Upper lobe of left lung (tissue), 6 donors: ENCODE measurements around the gene CLEC4C. TPM values are rescaled to one million over a fixed set of nuclear protein-coding genes. Genes with fewer than 3 reads are reported as not detected.

Experiments
- ATAC-seq, 2 donors: fragments of 200-7000 bp; cut with Tn5 transposase; one replicate each; pipeline ENCODE4 v1.9.1; 2022; ENCODE audit warnings: mild to moderate bottlenecking in 2 of 2, moderate library complexity in 2 of 2; ENCODE audit not compliant: low FRiP score in 2 of 2
- DNase-seq, 2 donors: peaks; one replicate each; pipeline ENCODE4 v3.0.0-alpha.2; 2019 to 2020
- H3K27ac ChIP-seq, 4 donors: fragments of 200-600 bp; sonication (generic); one replicate each; pipeline ENCODE4 v1.5.1; 2016 to 2019
- H3K27me3 ChIP-seq, 4 donors: fragments of 200-600 bp; sonication (generic); one replicate each; pipeline ENCODE4 v1.5.1; 2017 to 2019
- H3K36me3 ChIP-seq, 4 donors: fragments of 200-600 bp; sonication (generic); one replicate each; pipeline ENCODE4 v1.5.1; 2016 to 2019
- H3K4me1 ChIP-seq, 4 donors: fragments of 200-600 bp; sonication (generic); one replicate each; pipeline ENCODE4 v1.5.1; 2018 to 2019
- H3K4me3 ChIP-seq, 4 donors: fragments of 200-600 bp; sonication (generic); one replicate each; pipeline ENCODE4 v1.5.1; 2017 to 2019; ENCODE audit warnings: mild to moderate bottlenecking in 2 of 4, moderate library complexity in 1 of 4
- H3K9me3 ChIP-seq, 4 donors: fragments of 200-600 bp; sonication (generic); one replicate each; pipeline ENCODE4 v1.5.1; 2018 to 2019
- CTCF ChIP-seq, 6 experiments: fragments of 450-650 bp in 4 of 6; fragments of 200-600 bp in 2 of 6; sonication (generic) in 2 of 6; IDR thresholded peaks; one replicate each; pipeline ENCODE4 v1.5.1; 2016 to 2019; ENCODE audit warnings: antibody characterized with exemption in 6 of 6
- EP300 ChIP-seq, 4 donors: sonication (generic); formaldehyde crosslinking; IDR thresholded peaks; one replicate each; pipeline ENCODE4 v1.5.1; 2017; ENCODE audit warnings: antibody characterized with exemption in 4 of 4, control low read depth in 2 of 4
- POLR2A ChIP-seq, 4 donors: fragments of 450-650 bp; IDR thresholded peaks; one replicate each; pipeline ENCODE4 v1.5.1; 2016 to 2017; ENCODE audit warnings: antibody characterized with exemption in 4 of 4, mild to moderate bottlenecking in 2 of 4
- POLR2AphosphoS5 ChIP-seq, 2 donors: sonication (generic); formaldehyde crosslinking; IDR thresholded peaks; one replicate each; pipeline ENCODE4 v1.5.1; 2017; ENCODE audit warnings: antibody characterized with exemption in 2 of 2
- WGBS, 2 donors: methylation state at CpG; one replicate each; pipeline ENCODE4 v1.1.5; 2017 to 2018; 5-methylcytosine and 5-hydroxymethylcytosine counted together
- total RNA-seq, 6 donors: library from RNA; depleted of rRNA in 4 of 6; stranded (reverse); fragments of >200 nt in 4 of 6; gene quantifications; one replicate each; pipeline versions ENCODE4 v1.1.0 to v1.2.1, GENCODE V29; 2016 to 2021
- donor health status: DM: no; HTN: no; CAD: no; lungs with moderate emphysema.
- donor health status: DM: no; HTN: yes; CAD: no; lungs with severe emphysema.

Gene CLEC4C
- total RNA-seq, 6 donors from 2014 or later, result not detected

GRCh38 chr12:7729746-7730145, 17.4 kb downstream of the CLEC4C start:
- 32 to 48% methylated on average over 4 of the region's 4 CpGs for WGBS, 2 donors
- TF ChIP-seq POLR2AphosphoS5 (IDR thresholded peaks at IDR 0.05) (no peak), EP300 (IDR thresholded peaks at IDR 0.05) (no peak), CTCF (IDR thresholded peaks at IDR 0.05) (no peak), POLR2A (IDR thresholded peaks at IDR 0.05) (no peak)
- no peak for ATAC-seq

GRCh38 chr12:7723926-7724325, 23.2 kb downstream of the CLEC4C start:
- DNase-seq, result no peak
- TF ChIP-seq POLR2AphosphoS5 (IDR thresholded peaks at IDR 0.05) (no peak), EP300 (IDR thresholded peaks at IDR 0.05) (no peak), CTCF (IDR thresholded peaks at IDR 0.05) (no peak), POLR2A (IDR thresholded peaks at IDR 0.05) (no peak)
- Histone ChIP-seq H3K27ac (no peak overlapping the region), H3K9me3 (no peaks in the 10 kb centered on the region), H3K27me3 (no peaks in the 10 kb centered on the region), H3K36me3 (no peaks in the 10 kb centered on the region), H3K4me1 (no peaks in the 10 kb centered on the region), H3K4me3 (no peak overlapping the region)
- 57 to 75% methylated on average over 3 of the region's 3 CpGs for WGBS, 2 donors
- ATAC-seq, result no peak

More at GRCh38 chr12:7729746-7730145, 17.4 kb downstream of the CLEC4C start:
- no peaks in the 10 kb centered on the region for H3K9me3 ChIP-seq
- H3K4me3 ChIP-seq, result no peak overlapping the region
- H3K27ac ChIP-seq, result no peak overlapping the region
- no peaks in the 10 kb centered on the region for H3K36me3 ChIP-seq
- DNase-seq, result no peak
- H3K4me1 ChIP-seq, result no peaks in the 10 kb centered on the region
- H3K27me3 ChIP-seq, result no peaks in the 10 kb centered on the region

- 57 to 66% methylated on average over 15 of the region's 15 CpGs for WGBS, 2 donors
- ATAC-seq (no peak), DNase-seq (no peak)
- Histone ChIP-seq H3K4me3 (no peak overlapping the region), H3K36me3 (no peaks in the 10 kb centered on the region), H3K4me1 (no peaks in the 10 kb centered on the region), H3K9me3 (no peaks in the 10 kb centered on the region), H3K27ac (no peak overlapping the region), H3K27me3 (no peaks in the 10 kb centered on the region)
- TF ChIP-seq EP300 (IDR thresholded peaks at IDR 0.05) (no peak), POLR2A (IDR thresholded peaks at IDR 0.05) (no peak), CTCF (IDR thresholded peaks at IDR 0.05) (no peak), POLR2AphosphoS5 (IDR thresholded peaks at IDR 0.05) (no peak)
Observed at GRCh38 chr12:7719946-7720730, 27.0 kb downstream of the CLEC4C start.

GRCh38 chr12:7716381-7716780, 30.8 kb downstream of the CLEC4C start:
- Histone ChIP-seq H3K4me1 (no peaks in the 10 kb centered on the region), H3K27ac (no peak overlapping the region), H3K27me3 (no peaks in the 10 kb centered on the region), H3K4me3 (no peak overlapping the region), H3K36me3 (no peaks in the 10 kb centered on the region), H3K9me3 (no peaks in the 10 kb centered on the region)
- WGBS, 2 donors, result 9 to 11% methylated on average over 5 of the region's 5 CpGs
- TF ChIP-seq CTCF (IDR thresholded peaks at IDR 0.05) (peak in 1 of 6 experiments; percentile 10), POLR2A (IDR thresholded peaks at IDR 0.05) (no peak)
- ATAC-seq, result peak; percentile 46 to 48
- no peak for DNase-seq
